SH-SY5Y (cell line): Measurements from ENCODE around the gene RNFT1.

ENCODE experiments used
- GATA2 ChIP-seq: IDR thresholded peaks from 2 replicates; pipeline ENCODE4 v1.6.1; 2011; ENCODE audit warnings: mild to moderate bottlenecking, low read depth, low read length
- GATA3 ChIP-seq: IDR thresholded peaks from 2 replicates; pipeline ENCODE4 v1.6.1; 2011; ENCODE audit warnings: low read depth, mild to moderate bottlenecking, low read length, moderate library complexity

- TF ChIP-seq GATA3 (no peak), GATA2 (no peak)
These were observed 630 bp downstream of the RNFT1 start for GRCh38 chr17:59963738-59964481.
